ENCODE results near the gene ABCG1.

The ABCG1 gene

GRCh38 chr21:42280356-42281180 is 61.6 kb downstream of the ABCG1 start:
- Histone ChIP-seq H3K4me2 (ENCODE audit: low read length) (no peak overlapping the region), H3K9me3 (ENCODE audit: control insufficient read depth, low read length) (no peaks in the 10 kb centered on the region), H3K27me3 (ENCODE audit: control insufficient read depth, insufficient read depth, low read length) (no peaks in the 10 kb centered on the region), H3K36me3 (ENCODE audit: control insufficient read depth, insufficient read depth, low read length) (no peaks in the 10 kb centered on the region), H3K27ac (no peak overlapping the region), H3K4me1 (no peaks in the 10 kb centered on the region), H3K79me2 (no peaks in the 10 kb centered on the region), H3K4me3 (ENCODE audit: low read depth, low read length) (no peak overlapping the region), H2AFZ (no peak overlapping the region), H3K9ac (no peak overlapping the region)
- TF ChIP-seq CTCF (IDR thresholded peaks at IDR 0.05), result no peak

- Histone ChIP-seq H3K36me3 (ENCODE audit: control insufficient read depth, insufficient read depth, low read length) (no peaks in the 10 kb centered on the region), H3K79me2 (no peaks in the 10 kb centered on the region), H3K4me1 (no peaks in the 10 kb centered on the region), H3K9ac (no peak overlapping the region), H2AFZ (no peak overlapping the region), H3K4me3 (ENCODE audit: low read depth, low read length) (no peak overlapping the region), H3K9me3 (ENCODE audit: control insufficient read depth, low read length) (no peaks in the 10 kb centered on the region), H3K27me3 (ENCODE audit: control insufficient read depth, insufficient read depth, low read length) (no peaks in the 10 kb centered on the region), H3K4me2 (ENCODE audit: low read length) (no peak overlapping the region), H3K27ac (no peak overlapping the region)
- TF ChIP-seq CTCF (IDR thresholded peaks at IDR 0.05), result no peak
Observed at GRCh38 chr21:42281181-42281680, 62.3 kb downstream of the ABCG1 start.

- Histone ChIP-seq H3K9ac (no peak overlapping the region), H3K27me3 (ENCODE audit: control insufficient read depth, insufficient read depth, low read length) (no peaks in the 10 kb centered on the region), H3K27ac (no peak overlapping the region), H3K36me3 (ENCODE audit: control insufficient read depth, insufficient read depth, low read length) (no peaks in the 10 kb centered on the region), H3K4me2 (ENCODE audit: low read length) (no peak overlapping the region), H3K9me3 (ENCODE audit: control insufficient read depth, low read length) (no peaks in the 10 kb centered on the region), H3K4me1 (no peaks in the 10 kb centered on the region), H2AFZ (no peak overlapping the region), H3K79me2 (no peaks in the 10 kb centered on the region), H3K4me3 (ENCODE audit: low read depth, low read length) (no peak overlapping the region)
- TF ChIP-seq CTCF (IDR thresholded peaks at IDR 0.05), result no peak
Observed at GRCh38 chr21:42282021-42282420, 63.1 kb downstream of the ABCG1 start.

- no peaks in the 10 kb centered on the region for H3K79me2 ChIP-seq
- H2AFZ ChIP-seq, result no peak overlapping the region
- no peaks in the 10 kb centered on the region for H3K36me3 ChIP-seq (ENCODE audit: control insufficient read depth, insufficient read depth, low read length)
- TF ChIP-seq CTCF (IDR thresholded peaks at IDR 0.05), result no peak
- no peaks in the 10 kb centered on the region for H3K4me1 ChIP-seq
- H3K27ac ChIP-seq, result no peak overlapping the region
- no peak overlapping the region for H3K4me2 ChIP-seq (ENCODE audit: low read length)
- H3K9ac ChIP-seq, result no peak overlapping the region
- no peak overlapping the region for H3K4me3 ChIP-seq (ENCODE audit: low read depth, low read length)
- no peaks in the 10 kb centered on the region for H3K27me3 ChIP-seq (ENCODE audit: control insufficient read depth, insufficient read depth, low read length)
- H3K9me3 ChIP-seq (ENCODE audit: control insufficient read depth, low read length), result no peaks in the 10 kb centered on the region
Observed at GRCh38 chr21:42282715-42283114, 63.8 kb downstream of the ABCG1 start.

Data from parathyroid adenoma (tissue), 2 donors.